HG03439 (cell line): ENCODE data around the gene CLDN3.

Experiments
- ATAC-seq: cut with Tn5 transposase; IDR thresholded peaks from one replicate; pipeline ENCODE4 v1.9.1; 2021; ENCODE audit warnings: mild to moderate bottlenecking, moderate library complexity; ENCODE audit not compliant: unreplicated experiment

The CLDN3 gene

DNA sequence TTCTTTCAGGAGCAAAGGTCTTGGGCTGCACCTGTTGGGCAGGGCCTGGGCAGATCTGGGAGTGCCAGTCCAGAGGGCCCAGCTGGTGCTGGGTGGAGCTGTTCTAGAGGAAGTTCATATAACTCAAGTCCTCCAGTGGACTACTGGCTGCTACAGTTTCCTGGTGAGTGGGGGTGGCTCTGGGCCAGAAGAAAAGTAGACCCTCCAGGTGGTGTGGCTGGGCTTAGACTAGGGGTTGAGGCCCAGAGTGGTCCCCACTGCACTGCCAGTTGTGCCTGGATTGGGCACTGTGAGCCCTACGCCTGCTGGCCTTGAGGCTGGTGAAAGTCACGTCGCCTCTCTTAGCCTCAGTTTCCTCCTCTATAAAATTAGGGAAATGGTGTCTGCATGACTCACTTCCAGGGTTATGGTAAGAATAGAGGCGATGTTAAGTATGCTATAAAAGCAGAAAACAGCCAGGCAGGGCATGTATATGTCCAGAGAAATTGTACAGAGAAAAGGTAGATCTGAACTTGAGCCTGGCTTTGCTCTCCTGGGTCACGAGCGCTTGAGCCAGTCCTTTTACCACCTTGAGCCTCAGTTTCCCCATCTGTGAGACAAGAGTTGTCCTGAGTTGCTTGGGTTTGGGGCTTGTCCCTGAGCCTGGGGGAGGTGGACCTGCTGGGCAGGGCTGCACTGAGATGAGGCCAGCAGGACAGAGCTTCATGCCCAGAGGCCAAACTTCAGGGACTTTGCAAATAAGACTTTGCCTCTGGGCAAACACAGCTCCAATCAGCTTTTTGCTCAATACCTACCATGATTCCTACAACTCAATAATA lies 3.8 kb upstream of the CLDN3 start:
- ATAC-seq, result no peak

DNA sequence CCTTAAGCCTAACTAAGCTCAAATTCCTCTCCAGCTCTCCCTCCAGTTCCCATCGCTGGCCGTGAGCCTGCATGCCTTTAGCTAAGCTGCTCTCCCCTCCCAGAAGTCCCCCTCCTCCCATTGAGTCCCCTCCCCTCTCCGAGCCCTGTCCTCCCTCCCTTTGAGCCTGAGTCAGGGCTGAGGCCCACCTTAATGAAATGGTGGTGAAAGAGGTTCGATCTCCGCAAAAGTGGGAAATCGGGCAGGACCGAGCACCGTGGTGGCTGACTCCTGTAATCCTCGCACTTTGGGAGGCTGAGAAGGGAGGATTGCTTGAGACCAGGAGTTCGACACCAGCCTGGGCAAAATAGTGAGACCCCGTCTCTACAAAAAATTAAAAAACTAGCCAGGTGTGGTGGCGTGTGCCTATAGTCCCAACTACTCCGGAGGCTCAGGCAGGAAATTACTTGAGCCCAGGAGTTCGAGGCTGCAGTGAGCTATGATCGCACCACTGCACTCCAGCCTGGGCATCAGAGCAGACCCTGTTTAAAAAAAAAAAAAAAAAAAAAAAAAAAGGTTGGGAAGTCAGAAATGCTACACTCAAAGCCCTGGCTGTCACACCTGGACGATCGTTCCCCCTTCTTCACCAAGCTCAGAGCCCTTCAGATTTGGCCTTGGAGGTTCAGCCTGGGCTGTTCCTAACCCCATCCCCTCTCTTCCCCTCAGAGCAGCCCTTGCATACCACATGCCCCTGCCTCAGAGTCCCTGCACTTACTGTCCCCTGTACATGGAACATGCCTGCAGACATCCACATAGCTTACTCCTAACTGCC lies 995 bp upstream of the CLDN3 start:
- ATAC-seq, result no peak

DNA sequence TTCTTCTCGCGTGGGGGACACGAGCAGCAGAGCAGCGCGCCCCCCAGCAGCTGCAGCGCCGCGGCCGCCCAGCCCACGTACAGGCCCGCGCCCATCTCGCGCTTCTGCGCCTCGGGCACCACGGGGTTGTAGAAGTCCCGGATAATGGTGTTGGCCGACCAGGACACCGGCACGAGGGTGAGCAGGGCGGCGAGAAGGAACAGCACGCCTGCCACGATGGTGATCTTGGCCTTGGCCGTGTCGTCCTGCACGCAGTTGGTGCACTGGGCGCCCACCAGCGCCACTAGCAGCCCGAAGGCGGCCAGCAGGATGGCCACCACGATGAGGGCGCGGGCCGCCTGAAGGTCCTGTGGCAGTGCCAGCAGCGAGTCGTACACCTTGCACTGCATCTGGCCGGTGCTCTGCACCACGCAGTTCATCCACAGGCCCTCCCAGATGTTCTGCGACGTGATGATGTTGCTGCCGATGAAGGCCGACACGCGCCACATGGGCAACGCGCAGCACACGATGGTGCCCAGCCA lies 529 bp downstream of the CLDN3 start:
- ATAC-seq, result no peak

DNA sequence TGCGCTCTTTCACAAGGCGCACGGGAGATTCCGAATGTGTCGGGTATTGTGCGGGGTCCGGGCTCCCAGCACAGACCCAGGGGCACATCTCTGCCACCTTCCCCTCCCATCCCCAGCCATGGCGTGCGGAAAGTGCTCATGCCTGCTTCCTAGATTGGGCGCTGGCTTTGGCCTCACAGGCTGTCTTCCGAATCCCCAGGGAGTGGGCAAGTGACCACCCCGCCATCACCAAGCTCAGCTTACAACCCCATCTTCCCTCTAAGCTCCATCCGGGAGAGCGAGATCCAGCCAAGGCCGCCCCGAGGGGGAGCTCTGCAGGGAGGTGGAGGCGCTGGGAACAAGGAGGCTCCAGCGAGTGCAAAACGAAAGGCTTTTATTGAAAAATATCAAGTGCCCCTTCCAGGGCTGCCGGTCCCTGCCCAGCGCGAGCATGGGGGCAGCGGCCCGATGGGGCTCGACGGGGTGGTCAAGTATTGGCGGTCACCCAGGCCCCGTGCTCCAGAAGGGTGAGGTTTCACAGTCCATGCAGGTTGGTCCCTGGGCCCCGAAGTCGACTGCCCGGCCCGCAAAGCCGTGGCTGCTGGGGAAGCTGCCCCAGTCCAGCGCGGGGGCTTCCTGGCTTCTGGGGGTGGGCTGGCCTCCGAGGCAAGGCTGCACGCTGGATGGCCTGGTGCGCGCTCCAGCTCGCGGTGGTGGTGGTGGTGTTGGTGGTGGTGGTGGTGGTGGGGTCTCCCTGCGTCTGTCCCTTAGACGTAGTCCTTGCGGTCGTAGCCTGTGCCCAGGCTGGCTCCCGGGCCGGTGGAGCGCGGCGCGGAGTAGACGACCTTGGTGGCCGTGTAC lies 1.2 kb downstream of the CLDN3 start:
- no peak for ATAC-seq

DNA sequence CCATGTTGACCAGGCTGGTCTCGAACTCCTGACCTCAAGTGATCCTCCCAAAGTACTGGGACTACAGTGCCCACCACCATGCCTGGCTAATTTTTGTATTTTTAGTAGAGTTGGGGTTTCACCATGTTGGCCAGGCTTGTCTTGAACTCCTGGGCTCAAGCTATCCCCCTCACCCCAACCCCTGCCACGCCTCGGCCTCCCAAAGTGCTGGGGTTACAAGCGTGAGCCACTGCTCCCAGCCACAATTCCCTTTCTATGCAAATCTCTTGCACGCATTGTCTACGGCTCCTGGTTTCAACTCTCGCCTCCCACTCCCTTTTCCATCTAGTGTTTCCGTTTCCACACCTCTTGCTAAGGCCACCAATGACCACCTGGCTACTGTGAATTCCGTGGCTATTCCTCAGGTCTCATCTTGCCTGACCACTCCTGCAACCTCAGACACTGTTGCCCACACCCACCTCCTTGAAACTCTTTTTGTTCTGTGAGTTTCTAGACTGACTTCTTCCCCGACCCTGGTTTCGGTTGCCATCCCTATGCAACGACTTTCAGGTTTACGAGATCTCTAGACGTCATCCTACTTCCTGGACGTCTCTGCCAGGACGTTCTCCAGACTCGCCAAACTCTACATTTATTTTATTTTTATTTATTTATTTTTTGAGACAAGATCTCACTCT lies 3.4 kb downstream of the CLDN3 start:
- ATAC-seq, result no peak

DNA sequence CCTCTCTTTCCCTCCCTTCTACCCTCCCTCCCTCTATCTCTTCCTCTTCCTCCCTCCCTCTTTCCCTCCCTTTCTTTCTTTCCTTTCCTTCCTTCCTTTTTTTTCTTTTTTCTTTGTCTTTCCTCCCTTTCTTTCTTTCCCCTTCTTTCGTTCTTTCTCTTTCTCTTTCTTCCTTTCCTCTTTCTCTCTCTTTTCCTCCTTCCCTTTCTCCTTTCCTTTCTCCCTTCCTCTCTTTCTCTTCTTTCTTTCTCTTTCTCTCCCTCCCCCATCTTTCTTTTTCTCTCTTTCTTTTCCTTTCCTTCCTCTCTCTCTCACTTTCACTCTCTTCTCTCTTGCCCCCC lies 7.4 kb downstream of the CLDN3 start:
- no peak for ATAC-seq

DNA sequence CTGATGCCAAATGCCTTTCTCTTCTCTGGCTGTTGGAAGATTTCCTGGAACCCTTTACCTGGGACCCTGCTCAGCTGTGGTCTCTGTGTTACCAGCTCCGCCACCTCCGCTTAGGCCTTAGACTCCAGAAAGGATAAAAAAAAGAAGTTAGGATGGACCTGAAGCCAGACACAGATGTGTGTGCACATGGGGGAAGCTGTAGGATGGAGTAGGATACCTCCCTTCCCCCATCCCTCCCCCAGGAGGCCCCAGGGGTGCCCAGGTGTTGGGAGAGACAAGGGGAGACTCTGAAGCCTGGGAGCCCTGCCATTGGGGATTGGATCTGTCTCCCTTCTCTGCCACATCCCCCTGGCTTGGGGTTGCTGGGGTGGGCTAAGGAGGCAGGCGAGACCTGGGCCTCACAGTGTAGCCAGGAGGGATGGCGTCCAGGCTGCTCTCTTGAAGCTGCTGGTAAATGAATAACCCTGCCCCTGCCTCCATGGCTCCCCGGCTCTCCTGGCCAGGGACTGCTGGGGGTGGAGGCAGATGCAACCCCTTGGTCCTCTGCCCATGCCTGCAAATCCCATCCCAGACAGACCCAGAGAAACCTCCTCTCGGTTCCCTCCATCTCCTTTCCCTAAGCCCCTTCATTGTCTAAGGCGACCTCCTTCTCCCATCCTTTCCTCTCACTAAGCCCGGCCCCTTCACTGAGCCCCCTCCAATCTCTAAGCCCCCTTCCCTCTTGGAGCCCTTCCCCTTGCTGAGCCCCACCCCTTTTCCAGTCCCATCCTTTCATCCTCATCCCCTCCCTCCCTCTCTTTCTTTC lies 8.0 kb downstream of the CLDN3 start:
- ATAC-seq, result no peak

DNA sequence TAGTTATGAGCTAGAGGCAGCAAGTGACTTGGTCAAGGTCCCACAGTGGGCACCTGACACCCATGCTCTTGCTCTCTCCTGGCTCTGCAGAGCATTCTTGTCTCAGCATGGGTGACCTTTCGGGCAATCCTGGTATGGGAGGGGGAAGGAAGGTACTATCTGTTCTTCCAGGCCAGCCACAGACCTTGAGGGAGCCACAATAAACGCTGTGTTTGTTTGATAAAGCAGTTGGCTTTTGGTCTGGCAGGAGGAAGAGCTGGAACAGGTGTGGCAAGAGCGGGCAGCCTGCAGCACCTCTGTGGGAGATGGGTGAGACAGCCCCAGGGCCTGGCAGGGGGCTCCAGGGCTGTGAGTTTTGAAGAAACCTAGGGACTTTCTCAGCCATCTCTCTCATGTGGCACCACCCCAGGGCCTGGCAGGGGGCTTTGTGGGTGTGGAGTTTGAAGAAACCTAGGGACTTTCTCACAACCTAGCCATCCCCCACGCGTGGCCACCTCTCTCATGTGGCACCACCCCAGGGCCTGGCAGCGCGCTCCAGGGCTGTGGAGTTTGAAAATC lies 11.4 kb downstream of the CLDN3 start:
- no peak for ATAC-seq

DNA sequence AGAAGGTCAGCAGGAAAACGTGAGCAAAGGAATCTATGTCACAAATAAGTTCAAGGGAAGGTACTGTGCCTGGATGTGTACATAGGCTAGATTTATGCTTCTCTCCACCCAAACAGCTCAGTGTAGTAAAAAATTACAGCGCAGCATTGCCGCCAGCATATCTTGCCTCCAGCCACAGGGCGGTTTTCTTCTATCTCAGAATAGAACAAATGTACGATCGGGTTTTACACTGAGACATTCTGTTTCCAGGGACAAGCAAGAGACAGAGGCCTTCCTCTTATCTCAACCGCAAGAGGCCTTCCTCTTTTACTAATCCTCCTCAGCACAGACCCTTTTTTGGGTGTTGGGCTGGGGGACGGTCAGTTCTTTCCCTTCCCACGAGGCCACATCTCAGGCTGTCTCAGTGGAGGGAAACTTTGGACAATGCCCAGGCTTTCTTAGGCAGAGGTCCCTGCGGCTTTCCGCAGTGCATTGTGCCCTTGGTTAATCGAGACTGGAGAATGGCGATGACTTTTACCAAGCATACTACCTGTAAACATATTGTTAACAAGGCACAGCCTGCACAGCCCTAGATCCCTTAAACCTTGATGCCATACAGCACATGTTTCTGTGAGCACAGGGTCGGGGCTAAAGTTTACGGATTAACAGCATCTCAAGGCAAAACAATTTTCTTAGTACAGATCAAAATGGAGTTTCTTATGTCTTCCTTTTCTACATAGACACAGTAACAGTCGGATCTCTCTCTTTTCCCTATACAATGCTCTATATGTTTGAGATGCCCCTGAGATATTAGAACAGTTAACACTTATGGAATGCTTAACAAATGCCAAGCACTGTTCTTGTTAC lies 19.9 kb downstream of the CLDN3 start:
- no peak for ATAC-seq

DNA sequence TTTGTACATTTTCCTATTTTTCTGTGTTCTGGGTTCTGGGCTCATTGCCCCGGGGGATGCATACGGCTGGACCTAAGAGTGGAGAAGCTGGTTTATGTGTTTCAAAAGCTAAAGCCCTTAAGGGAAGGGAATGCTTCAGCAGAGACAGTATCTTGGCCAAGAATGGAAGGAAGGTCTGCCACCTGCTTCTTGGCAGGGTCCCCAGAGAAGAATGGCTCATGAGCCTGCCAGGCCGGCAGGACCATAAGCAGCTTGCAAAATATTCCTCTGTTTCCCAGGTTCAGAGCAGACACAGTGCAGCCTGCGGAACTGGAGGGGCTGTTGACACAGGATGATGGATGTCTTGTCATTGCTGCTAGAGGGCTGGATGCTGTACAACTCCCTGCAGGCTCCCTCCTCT lies 23.7 kb downstream of the CLDN3 start:
- no peak for ATAC-seq

DNA sequence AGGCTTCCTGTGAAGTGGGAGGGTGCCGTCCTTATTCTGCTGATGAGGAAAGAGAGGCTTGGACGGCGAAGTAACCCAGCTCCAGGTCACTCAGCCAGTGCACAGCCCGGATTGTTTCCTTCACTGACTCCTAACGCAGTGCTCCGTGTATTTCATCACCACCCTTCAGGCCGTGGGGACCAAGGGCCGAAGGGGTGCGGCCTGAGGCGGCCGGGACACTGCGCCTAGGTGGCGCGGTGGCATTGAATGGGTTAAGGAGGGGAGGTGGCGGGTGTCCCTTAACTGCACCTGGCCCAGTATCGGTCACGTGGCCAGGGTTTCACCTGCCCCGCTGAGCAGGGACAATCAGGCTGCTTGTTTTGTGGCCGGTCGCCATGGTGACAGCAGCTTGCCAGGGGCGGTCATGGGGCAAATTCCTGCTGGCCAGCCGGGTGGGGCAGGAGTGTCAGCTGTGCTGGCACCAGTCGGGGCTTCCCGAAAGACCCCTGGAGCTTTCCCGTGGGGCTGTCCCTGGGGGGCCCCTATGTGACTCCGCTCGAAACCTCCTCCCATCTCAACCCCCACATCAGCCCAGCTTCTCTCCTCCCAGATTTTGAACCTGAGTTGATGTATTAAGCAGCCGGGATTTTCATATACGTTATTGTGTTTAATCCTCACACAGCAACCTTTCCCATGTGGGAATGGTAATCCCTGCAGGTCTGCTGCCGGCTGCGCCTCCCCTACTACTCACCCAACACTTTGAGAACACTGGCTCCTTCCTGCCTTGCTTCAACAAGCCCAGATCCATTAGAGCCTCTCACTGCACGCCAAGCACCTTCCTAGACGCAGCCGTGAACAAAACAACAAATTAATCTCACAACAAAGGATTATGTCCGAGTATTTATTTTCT lies 27.1 kb downstream of the CLDN3 start:
- ATAC-seq, result no peak

DNA sequence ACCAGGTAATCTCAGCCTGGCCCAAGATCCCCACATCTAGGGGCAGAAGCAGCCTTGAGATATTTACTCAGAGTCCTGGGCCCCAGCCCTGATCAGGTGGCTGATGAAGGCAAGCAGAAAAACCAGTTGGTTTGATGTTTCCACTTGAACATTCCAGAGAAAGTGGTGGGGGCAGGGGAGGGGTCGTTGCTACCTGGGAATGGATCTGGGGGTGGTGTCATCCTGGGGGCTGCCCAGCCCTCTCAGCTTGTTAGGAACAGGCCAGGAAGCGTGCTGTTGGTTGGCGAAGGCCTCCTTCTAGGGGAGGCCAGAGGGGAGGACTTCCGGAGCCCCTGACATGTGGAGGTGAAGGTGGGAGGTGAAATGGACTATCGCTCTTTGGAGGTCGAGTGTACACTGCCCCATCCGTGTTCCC lies 27.7 kb downstream of the CLDN3 start:
- ATAC-seq, result no peak

DNA sequence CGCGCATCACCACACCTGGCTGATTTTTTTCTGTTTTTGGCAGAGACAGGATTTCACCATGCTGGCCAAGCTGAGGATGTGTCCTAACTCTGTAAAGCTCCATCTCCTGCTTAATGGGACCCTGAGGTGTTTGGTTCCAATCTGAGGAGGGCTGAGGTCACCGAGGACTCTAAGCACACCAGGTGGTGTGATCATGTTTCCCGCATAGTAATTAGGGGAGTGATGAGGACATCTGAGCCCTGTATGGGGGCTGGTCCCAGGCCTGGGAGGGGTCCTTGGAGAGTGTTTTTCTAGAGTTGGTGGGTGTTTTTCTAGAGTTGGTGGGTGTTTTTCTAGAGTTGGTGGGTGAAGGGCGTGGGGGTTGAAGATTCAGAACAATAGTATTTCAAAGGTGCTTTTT lies 28.5 kb downstream of the CLDN3 start:
- ATAC-seq, result no peak

DNA sequence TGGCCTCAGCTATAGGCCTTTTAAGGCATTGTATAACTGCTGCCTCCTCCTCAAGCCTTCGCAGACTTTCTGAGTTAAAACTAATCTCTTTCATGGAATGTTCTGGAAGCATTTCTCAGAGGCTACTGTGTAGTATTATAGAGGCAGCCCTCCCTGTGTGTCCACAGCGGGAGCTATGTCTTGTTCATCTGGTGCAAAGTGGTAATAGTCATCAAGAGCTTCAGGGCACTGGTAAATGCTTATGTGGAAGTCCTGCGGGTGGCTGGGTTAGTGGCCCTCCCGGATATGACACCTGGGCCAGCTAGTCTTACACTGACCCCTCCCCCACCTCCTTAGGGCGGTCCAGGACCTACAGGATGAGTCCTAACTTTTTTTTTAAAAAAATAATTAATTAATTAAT lies 29.3 kb downstream of the CLDN3 start:
- no peak for ATAC-seq

DNA sequence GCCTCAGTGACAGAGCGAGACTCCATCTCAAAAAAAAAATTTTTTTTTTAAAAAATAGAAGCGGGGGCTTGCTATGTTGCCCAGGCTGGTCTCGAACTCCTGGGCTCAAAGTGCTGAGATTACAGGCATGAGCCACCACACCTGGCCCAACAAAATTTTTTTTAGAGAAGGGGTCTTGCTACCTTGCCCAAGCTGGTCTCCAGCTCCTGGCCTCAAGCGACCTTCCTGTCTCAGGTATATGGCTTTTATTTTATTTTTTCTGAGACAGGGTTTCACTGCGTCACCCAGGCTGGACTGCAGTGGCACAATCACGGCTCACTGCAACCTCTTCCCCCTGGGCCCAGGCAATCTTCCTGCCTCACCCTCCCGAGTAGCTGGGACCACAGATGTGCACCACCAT lies 29.9 kb downstream of the CLDN3 start:
- no peak for ATAC-seq

DNA sequence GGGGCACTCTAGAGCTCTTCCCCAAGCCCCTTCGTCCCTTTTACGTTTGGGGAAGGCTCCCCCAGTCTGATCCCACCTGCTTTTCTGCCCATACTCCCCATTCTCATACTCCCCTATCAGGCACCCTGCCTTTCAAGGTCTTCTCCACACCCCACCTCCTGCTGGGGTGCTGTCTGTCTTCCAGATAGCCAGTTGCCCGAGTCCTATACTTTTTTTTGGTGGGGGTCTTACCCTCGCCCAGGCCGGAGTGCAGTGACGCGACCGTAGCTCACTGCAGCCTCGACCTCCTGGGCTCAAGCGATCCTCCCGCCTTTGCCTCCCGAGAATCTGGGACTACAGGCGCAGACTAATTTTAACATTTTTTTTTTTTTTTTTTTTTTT lies 30.7 kb downstream of the CLDN3 start:
- ATAC-seq, result no peak

DNA sequence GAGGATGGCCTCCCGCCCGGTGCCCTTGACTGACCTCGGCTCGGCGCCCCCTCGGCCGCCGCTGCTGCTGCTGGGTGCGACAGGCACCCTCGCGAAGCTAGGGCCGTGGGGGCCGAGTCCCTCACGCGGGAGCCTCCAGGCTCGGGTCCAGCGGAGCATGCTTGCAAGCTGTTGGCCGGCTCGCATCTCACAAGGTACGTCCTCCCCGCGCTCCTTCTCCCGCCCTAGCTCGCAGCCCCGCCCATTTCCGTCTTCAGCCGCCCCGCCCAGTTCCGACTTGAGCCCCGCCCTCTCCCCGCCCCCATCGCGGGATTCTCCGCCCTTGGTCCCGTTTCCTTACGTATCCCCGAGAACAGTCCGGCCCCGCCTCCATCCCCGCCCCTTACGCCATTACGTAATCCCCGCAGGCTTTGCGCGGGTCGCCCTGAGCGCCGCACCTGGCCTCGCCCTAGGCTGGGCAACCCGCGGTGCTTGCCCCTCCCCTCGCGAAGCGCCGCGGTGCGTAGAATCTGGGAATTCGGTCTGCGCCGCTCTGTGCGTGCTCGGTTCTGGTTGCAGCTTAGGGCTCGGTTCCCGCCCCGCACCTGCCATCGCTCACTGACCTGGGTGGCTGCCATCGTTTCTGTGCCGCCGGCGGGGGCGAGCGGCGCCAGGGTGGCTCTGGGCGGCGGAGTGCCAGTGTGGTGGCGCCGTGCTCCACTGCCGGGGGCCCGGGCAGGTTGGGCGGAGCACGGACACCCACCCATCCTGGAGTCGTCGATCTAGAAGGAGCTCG lies 31.3 kb downstream of the CLDN3 start, which contains the start of gene ABHD11:
Gene ABHD11 (minus strand): TSS at position 191 of the 775 bp plus-strand sequence. CDS start 32 bp downstream, at position 159.
- peak; percentile 83 for ATAC-seq
